ENCODE data around the gene JPT1. TPM values are rescaled to one million over a fixed set of nuclear protein-coding genes. Genes with fewer than 3 reads are reported as not detected.
"Not testable (repeated sequence)": the region's sequence is repeated elsewhere in the genome, so short reads cannot be mapped to it uniquely, and the experiment has no call there.

The JPT1 gene
- total RNA-seq, 2 donors from 2014 or later, result 19.6 to 45.7 TPM

DNA sequence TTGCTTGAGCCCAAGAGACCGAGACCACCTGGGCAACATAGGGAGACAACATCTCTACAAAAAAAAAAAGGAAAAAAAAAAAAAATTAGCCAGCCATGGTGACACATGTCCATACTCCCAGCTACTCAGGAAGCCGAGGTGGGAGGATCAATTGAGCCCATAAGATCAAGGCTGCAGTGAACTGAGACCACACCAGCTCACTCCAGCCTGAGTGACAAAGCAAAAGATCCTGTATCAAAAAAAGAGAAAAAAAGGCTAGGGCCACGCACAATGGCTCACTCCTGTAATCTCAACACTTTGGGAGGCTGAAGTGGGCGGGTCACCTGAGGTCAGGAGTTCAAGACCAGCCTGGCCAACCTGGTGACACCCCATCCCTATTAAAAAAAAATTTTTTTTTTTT is 14.7 kb upstream of the JPT1 start:
- no peak for DNase-seq (ENCODE audit: low spot score)
- peaks cover 33% of the 10 kb centered on the region for H3K36me3 ChIP-seq
- no peak overlapping the region for H3K27ac ChIP-seq

DNA sequence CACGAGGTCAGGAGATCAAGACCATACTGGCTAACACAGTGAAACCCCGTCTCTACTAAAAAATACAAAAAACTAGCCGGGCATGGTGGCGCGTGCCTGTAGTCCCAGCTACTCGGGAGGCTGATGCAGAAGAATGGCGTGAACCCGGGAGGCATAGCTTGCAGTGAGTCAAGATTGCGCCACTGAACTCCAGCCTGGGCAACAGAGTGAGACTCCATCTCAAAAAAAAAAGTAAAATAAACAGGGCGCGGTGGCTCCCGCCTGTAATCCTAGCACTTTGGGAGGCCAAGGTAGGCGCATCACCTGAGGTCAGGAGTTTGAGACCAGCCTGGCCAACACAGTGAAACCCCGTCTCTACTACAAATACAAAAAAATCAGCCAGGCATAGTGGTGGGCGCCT is 10.3 kb upstream of the JPT1 start:
- not testable (repeated sequence) for H3K27me3 ChIP-seq (replicated peaks; ENCODE audit: insufficient read depth); DNase-seq (ENCODE audit: low spot score); H3K9me3 ChIP-seq; H3K4me1 ChIP-seq (ENCODE audit: control insufficient read depth in 1 of 2, low read depth in 2 of 2); ATAC-seq (ENCODE audit: insufficient number of reproducible peaks, low FRiP score, low read depth); H3K4me3 ChIP-seq; H3K27ac ChIP-seq
- H3K36me3 ChIP-seq, result peaks cover 16% of the 10 kb centered on the region

More for the DNA sequence above, 14.7 kb upstream of the JPT1 start:
- Histone ChIP-seq H3K4me3 (no peak overlapping the region), H3K9me3 (no peaks in the 10 kb centered on the region), H3K27me3 (replicated peaks; ENCODE audit: insufficient read depth) (no peaks in the 10 kb centered on the region), H3K4me1 (ENCODE audit: control insufficient read depth in 1 of 2, low read depth in 2 of 2) (peaks cover 0 to 12% of the 10 kb centered on the region in 2 donors)
- ATAC-seq (ENCODE audit: insufficient number of reproducible peaks, low FRiP score, low read depth), result no peak
- TF ChIP-seq, protein P1, sequence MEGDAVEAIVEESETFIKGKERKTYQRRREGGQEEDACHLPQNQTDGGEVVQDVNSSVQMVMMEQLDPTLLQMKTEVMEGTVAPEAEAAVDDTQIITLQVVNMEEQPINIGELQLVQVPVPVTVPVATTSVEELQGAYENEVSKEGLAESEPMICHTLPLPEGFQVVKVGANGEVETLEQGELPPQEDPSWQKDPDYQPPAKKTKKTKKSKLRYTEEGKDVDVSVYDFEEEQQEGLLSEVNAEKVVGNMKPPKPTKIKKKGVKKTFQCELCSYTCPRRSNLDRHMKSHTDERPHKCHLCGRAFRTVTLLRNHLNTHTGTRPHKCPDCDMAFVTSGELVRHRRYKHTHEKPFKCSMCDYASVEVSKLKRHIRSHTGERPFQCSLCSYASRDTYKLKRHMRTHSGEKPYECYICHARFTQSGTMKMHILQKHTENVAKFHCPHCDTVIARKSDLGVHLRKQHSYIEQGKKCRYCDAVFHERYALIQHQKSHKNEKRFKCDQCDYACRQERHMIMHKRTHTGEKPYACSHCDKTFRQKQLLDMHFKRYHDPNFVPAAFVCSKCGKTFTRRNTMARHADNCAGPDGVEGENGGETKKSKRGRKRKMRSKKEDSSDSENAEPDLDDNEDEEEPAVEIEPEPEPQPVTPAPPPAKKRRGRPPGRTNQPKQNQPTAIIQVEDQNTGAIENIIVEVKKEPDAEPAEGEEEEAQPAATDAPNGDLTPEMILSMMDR (IDR thresholded peaks at IDR 0.05), result no peak

DNA sequence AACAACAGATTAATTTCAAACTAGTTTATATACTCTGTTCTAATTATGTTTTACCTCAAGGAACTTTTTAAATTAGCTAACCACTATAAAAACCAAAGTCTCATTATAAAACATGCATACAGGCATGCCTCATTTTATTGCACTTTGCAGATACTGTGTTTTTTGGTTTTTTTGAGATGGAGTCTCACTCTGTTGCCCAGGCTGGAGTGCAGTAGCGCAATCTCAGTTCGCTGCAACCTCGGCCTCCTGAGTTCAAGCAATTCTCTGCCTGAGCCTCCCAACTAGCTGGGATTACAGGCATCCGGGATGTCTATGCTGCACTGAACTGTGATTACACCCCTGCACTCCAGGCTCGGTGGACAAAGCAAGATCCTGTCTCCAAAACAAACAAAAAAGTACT is 8.8 kb upstream of the JPT1 start:
- Histone ChIP-seq H3K4me1 (ENCODE audit: control insufficient read depth in 1 of 2, low read depth in 2 of 2) (no peaks in the 10 kb centered on the region), H3K9me3 (no peaks in the 10 kb centered on the region), H3K27me3 (replicated peaks; ENCODE audit: insufficient read depth) (no peaks in the 10 kb centered on the region), H3K36me3 (peaks cover 11% of the 10 kb centered on the region), H3K4me3 (no peak overlapping the region), H3K27ac (no peak overlapping the region)
- DNase-seq (ENCODE audit: low spot score) (no peak), ATAC-seq (ENCODE audit: insufficient number of reproducible peaks, low FRiP score, low read depth) (no peak)
- TF ChIP-seq, protein P1 (IDR thresholded peaks at IDR 0.05), result no peak

DNA sequence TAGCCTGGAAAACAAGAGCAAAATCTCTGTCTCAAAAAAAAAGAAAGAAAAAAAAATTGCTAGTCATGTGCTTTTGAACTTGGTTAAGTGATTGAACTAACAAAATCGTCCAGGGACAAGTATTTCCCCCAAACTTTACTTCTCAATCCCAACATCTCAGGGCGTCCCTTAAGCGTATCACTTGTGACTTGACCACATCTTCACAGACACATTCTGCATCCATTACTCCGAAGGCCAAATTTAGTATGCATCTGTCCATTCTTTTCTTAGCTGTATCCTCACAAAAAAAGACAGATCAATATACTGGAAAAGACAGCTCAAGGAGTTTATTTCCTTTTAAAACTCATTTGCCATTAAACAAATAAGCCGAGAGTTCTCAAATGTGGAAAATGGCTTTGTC is 5.9 kb upstream of the JPT1 start:
- Histone ChIP-seq H3K4me3 (no peak overlapping the region), H3K36me3 (peaks cover 3% of the 10 kb centered on the region), H3K9me3 (no peaks in the 10 kb centered on the region), H3K27ac (no peak overlapping the region), H3K4me1 (ENCODE audit: control insufficient read depth in 1 of 2, low read depth in 2 of 2) (no peaks in the 10 kb centered on the region), H3K27me3 (replicated peaks; ENCODE audit: insufficient read depth) (no peaks in the 10 kb centered on the region)
- ATAC-seq (ENCODE audit: insufficient number of reproducible peaks, low FRiP score, low read depth), result no peak
- TF ChIP-seq, protein P1 (IDR thresholded peaks at IDR 0.05), result no peak
- no peak for DNase-seq (ENCODE audit: low spot score)

DNA sequence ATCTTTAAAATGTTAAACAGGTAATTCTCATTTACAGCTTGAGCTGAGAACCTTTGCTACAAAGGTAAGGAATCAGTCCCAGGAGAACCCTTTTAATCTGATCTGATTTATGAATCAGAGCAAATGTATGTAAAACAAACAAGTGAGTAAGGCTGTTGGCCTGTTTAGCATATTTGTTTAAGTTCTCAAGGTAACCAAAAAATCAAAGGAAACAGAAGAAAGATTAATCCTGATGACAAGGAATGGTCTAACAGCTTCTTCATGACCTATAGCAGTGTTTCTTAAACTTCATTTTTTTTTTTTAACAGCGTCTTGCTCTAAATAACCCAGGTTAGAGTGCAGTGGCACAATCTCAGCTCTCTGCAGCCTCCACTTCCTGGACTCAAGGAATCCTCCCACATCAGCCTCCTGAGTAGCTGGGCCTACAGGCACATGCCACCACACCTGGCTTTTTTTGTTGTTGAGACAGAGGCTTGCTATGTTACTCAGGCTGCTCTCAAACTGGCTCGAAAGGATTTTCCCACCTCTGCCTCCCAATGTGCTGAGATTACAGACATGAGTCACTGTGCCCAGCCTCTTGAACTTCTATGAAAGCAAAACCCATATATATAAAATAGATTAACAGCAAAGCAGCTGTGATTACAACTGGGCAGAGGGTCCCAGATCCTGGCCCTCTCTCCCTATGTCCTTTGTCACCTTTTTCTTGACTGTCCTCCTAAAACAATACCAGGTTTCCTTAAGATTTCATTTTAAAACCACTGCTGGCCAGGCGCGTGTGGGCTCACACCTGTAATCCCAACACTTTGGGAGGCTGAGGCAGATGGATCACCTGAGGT is 5.1 kb upstream of the JPT1 start:
- Histone ChIP-seq H3K4me1 (ENCODE audit: control insufficient read depth in 1 of 2, low read depth in 2 of 2) (no peaks in the 10 kb centered on the region), H3K36me3 (peaks cover 3% of the 10 kb centered on the region), H3K4me3 (no peak overlapping the region), H3K9me3 (no peaks in the 10 kb centered on the region), H3K27me3 (replicated peaks; ENCODE audit: insufficient read depth) (no peaks in the 10 kb centered on the region), H3K27ac (no peak overlapping the region)
- DNase-seq (ENCODE audit: low spot score) (no peak), ATAC-seq (ENCODE audit: insufficient number of reproducible peaks, low FRiP score, low read depth) (no peak)
- TF ChIP-seq, protein P1 (IDR thresholded peaks at IDR 0.05), result no peak

DNA sequence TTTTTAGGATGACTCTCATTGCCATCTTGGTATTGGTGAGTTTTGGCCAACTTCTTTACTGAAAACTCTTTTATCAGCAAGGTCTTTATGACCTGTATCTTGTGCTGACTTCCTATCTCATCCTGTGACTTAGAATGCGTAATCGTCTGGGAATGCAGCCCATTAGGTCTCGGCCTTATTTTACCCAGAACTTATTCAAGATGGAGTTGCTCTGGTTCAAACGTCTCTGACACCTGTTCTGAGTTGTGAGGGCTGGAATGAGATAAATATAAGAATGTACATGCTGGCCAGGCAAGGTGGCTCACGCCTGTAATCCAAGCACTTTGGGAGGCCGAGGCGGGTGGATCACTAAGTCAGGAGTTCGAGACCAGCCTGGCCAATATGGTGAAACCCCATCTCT is 4.2 kb upstream of the JPT1 start:
- H3K4me3 ChIP-seq; ATAC-seq (ENCODE audit: insufficient number of reproducible peaks, low FRiP score, low read depth); H3K27ac ChIP-seq; H3K27me3 ChIP-seq (replicated peaks; ENCODE audit: insufficient read depth); H3K9me3 ChIP-seq; H3K36me3 ChIP-seq; DNase-seq (ENCODE audit: low spot score); H3K4me1 ChIP-seq (ENCODE audit: control insufficient read depth in 1 of 2, low read depth in 2 of 2): not testable (repeated sequence)

Data from thoracic aorta (tissue), 2 donors.